Measurements from ENCODE around the gene C9orf153.

DNA sequence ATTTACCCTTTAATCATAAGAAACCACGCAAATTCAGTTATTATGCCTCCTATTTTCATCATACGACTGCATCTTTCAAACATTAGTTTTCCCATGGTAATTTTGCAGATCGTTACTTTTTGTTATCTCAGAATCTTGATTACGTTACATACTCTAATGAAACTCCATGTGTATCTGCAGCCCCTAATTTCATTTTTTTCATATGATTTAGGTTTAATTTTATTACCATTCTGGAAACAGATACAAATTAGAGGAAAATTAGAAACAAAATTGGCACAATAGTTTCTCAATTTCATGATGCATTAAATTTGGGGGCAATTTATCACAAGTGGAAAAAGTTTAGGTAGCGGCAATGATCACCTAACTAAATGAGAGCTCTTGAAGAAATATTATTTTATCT lies 52.3 kb downstream of the C9orf153 start:
- TF ChIP-seq POLR2A (IDR thresholded peaks at IDR 0.05; ENCODE audit: low read length) (no peak), GATA1 (IDR thresholded peaks at IDR 0.05; ENCODE audit: low read depth, low read length) (no peak)
